GM19463 (cell line): ENCODE results near the gene NECTIN1.

Source experiments
- ATAC-seq: cut with Tn5 transposase; IDR thresholded peaks from one replicate; pipeline ENCODE4 v1.9.1; 2021; ENCODE audit warnings: mild to moderate bottlenecking, moderate library complexity; ENCODE audit not compliant: unreplicated experiment

The NECTIN1 gene

DNA sequence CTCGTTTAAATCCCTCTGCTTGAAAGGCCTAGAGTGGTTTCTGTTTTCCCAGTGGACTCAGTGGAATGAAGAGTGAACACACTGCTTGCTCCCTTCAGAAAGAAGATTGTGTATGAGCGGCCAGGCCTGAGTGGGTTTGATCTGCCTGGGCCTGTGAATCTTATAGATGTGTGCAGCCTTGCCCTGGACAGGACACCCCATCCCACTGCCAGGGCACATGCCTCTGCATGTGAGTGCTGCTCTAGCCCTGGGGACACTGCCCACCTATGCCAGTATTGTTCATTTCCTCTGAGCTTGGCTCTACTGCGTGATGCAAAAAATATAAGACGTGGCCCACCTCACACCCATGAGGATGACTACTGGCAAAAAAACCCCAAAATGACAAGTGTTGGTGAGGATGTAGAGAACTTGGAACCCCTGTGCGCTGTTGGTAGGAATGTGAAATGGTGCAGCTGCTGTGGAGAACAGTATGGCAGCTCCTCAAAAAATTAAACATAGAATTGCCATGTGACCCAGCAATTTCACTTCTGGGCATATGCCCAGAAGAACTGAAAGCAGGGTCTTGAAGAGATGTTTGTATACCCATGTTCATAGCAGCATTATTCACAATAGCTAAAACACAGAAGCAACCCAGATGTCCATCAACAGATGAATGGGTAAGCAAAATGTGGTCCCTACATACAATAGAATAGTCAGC is 27.3 kb upstream of the NECTIN1 start:
- ATAC-seq, result no peak

- no peak for ATAC-seq
These were observed 26.5 kb upstream of the NECTIN1 start for GRCh38 chr11:119755356-119756071.

- ATAC-seq, result no peak
These were observed 25.8 kb upstream of the NECTIN1 start for GRCh38 chr11:119754656-119755355.

GRCh38 chr11:119754199-119754598 is 25.2 kb upstream of the NECTIN1 start:
- no peak for ATAC-seq

DNA sequence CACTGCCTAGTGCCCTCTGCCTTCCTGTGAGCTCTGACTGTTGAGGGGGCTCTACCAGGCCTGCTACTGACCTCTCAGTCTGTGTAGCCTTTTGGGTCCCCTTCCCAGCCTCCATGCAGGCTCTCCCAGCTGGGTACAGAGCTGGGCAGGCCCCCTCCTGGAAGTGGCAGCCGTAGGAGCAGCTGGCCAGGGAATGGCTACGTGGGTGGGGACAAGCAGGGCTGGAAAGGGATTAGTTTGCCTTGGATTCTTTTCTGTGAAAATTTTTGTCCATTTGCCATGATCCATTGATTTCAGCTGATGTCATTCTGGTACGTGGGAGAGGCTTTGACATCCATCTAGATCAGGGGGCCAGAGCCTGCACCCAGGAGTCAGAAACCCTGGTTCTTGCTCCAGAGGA is 23.9 kb upstream of the NECTIN1 start:
- no peak for ATAC-seq

- peak; percentile 19 for ATAC-seq
These were observed 23.4 kb upstream of the NECTIN1 start for GRCh38 chr11:119752345-119752871.

DNA sequence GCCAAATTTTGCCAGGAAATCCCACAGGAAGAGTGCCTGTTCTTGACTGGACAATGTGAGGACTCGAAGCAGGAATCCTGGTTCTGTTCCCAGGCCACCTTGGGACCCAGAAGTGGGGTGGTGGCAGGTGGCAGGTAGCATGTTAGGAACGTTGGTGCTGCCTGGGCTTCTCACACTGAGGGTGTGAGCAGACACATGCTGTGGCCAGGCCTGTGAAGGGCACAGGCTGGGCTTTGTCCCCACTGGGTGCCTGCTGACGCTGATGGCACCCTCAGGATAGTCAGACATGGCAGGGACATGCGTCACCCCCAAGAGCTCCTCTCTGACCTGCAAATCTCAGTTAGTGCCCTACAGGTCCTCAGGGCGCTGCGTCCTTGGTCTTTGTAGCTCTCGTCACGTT is 21.1 kb upstream of the NECTIN1 start:
- ATAC-seq, result no peak

DNA sequence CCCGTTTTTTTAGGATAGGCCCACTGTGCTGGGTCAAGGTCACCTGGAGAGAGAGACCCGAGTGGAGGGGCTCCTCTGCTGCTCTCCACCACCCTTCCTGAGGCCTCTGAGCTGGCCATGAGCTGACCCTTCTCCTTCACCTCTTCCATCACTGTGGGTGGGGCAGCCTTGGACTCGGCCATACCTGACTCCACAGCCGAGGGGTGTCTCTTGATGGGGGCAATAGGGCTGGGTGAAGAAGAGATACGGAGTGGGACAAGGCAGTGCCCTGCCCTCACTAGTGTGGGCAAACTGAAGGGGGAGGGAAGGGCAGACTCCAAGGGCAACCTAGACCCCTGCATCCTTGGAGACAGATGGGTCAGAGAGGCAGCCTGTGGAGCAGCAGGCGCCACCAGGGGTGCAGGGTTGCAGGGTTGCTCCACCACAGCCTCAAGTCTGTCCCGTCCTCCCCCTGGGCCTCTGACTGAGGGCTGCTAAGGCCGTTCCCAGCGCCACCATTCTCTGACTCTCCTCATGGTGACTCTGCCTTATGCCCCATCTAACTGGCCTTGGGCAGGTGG is 20.1 kb upstream of the NECTIN1 start:
- no peak for ATAC-seq

DNA sequence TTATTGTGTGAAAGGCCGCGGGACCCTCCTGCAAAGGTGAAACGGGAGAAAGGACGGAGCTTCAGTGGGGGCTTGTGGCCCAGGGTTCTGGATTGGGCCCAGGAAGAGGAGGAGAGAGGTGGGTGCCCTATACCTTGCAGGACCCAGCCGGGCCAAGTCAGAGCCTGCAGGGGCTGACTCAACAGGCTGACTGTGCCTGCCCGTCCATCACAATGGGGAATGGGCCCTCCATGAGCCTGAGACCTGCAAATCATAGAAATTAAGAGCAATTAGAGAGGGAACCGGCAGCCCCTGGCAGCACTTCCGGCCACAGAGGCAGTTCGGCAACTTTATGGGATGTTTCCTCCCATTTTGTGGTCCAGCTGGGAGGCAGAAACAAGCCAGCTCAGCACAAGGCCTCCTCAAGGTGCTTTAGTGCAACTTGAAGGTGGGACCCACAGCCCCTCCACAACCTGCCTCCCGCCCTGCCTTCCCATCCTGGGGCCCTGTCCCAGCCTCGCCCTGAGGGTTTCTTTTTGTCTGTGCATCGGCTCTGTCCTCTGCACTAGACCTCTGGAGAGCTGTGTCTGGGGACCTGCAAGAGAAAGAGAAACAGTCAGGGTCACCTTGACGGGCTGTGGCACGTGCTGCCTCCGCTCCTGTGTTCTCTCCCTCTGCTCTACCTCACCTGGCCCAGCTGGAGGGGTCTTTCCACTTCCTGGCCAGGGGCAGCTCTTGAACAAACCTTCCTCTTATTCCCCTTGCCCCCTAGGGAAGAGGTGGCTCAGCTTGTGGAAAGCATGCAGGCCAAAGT is 19.1 kb upstream of the NECTIN1 start:
- ATAC-seq, result no peak

DNA sequence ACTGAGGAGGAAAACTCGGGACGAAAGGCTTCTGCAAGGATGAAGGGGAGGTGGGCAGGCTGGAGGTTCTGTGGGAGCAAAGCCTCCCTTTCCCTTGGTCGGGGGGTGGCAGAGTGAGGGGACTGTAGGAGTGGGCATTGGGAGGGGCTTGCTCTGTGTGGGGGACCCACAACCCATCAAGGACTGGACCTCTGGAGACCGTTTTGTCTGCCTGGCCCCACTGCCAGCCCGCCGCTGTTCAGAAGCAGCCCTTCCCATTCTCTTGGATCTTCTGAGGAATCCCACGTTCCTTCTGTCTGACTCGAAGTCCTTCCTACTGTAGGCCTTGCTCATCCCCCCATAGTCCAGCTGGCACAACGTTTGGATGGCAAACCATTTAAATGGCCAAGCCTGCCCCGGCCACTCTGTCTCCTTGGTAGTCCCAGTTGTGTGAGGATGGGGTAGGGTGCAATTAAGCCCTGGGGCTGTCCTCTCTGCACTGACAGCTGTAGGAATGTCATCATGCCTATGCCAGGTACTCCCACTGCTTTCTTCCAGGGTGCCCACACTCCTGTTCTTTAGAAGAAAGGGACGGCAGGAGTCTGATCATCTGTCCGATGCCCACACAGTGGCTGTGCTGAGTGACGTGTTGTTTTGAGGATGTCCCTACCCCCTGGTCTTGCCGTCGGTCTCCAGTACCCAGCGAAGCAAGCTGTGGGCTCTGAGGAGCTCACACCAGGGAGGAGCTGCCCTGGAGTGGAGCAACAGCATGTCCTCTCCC is 17.0 kb upstream of the NECTIN1 start:
- ATAC-seq, result no peak

DNA sequence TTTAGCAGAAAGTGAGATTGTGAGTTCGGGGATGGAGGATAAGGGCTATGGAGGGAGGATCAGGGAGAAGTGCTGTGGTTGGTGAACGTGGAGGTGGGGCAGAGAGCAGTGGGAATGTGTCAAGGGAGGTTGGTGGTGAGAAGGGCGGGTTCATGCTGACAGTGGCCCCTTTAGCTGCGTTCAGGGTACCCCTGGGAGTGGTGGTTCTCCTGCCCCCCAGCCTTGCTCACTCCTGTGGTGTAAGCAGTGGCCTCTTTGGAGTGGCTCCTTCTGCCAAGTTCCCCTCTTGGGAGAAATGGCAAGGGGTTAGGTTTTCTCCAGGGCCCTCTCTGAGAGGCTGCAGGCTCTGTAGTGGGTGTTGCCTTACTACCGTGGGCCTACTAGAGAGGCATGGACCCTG is 16.1 kb upstream of the NECTIN1 start:
- no peak for ATAC-seq

- ATAC-seq, result no peak
These were observed 15.6 kb upstream of the NECTIN1 start for GRCh38 chr11:119744577-119744976.

DNA sequence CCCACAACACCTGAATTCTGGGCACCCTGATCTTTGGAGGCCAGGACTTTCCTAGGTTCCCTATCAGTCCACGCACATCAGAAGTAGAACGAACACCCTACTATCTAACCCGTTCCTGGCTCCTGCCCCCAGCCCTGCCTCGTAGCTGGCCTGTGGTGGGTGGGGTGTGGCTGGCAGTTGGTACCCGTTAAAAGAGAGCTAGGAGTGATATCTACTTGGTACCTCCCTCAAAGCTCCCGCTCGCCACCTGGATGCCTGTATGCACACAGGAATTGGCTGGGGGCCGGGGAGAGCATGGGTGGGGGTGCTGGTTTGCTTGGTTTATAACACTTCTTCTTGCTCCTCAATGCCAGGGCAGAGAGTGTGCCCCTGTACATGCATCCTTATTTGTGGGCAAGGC is 14.0 kb upstream of the NECTIN1 start:
- no peak for ATAC-seq

DNA sequence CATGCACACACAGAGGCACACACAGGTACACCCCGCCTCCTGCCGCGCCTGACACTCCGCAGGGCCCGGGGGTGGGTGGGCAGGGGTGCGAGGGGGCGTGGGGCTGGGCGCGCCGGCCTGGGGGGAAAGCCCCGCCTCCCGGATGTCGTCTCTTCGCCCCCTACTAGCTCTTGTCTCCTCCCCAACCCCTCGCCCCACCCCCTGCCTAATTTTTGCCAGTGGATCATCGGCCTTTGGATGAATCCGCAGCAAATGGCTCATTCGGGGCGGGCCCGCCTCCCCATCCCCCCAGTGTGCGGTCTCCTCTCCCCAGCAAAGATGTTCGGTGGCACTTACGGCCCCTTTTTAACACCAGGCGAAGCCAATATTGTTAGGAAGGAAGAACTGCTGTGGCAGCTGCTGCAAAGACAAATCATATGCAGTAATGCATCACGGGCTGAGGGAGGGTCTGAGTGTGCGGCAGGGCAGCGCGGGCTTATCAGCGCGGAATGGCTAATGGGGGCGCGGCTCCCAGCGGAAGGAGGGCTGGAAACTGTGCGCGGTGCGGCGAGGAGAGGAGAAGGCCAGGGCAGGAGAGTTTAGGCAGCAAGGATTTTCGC is 13.4 kb upstream of the NECTIN1 start:
- no peak for ATAC-seq

- peak; percentile 74 for ATAC-seq
These were observed 12.6 kb upstream of the NECTIN1 start for GRCh38 chr11:119741369-119742262.

- ATAC-seq, result no peak
These were observed 11.0 kb upstream of the NECTIN1 start for GRCh38 chr11:119739975-119740374.

DNA sequence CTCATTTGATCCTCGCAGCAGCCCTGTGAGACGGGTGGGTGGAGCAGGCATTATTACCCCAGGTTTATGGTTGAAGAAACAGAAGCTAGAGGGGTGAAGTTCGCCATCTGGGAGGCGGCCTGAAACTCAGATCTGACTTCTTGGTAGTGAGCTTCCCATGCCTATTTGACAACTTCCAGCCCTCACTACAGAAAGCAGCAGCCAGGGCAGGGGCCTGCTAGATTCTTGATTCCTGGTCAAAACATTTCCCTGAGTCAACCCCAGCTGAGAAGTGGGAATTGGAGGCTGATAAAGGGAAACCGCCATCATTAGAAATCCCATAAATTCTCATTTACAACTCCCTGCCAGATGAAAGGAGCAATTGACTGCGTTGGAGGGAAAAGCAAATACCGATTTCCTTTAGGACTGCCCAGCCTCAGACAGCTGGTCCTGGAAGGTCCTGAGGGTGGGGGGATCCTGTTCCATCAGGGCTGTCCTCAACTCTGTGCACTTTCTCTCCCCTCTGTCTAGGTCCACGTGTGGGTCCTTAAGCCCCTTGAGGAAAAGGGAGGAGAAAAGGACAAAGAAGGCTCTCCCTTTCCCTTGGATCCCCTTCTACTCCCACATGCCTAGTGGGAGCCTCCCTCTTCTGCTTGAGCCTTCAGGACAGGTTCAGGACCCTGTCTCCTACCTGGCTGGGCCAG is 10.2 kb upstream of the NECTIN1 start:
- ATAC-seq, result no peak

DNA sequence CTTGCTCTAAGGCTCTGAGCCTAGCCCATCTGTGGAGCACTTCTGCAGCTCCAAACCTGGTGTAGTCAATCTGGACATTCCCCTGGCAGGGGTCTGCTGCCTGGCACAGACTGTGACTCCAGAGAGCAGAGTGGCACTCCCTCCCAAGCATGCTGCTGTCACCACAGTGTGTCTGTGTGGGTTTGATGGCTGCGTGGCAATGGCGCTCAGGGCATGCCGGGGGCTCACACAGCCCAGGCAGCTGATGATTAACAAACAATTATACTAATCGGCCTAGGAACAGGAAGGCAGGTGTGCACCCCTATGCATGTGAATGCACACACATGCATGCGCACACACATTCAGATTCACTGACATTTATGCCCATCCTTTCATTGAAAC is 9.0 kb upstream of the NECTIN1 start:
- no peak for ATAC-seq
